Progenitor cell of endocrine pancreas (in vitro differentiated cells): ENCODE measurements around the gene IGSF9B. TPM values are rescaled to one million over a fixed set of nuclear protein-coding genes. Genes with fewer than 3 reads are reported as not detected.

Source experiments
- DNase-seq: peaks from one replicate; pipeline ENCODE4 v3.0.0; 2021; ENCODE audit warnings: low spot score; ENCODE audit not compliant: unreplicated experiment
- H3K27ac Mint-ChIP-seq: 2 replicates; pipeline ENCODE4 v1.8.0; 2021; ENCODE audit warnings: mild to moderate bottlenecking, moderate library complexity, mixed read lengths
- H3K27me3 Mint-ChIP-seq: 2 replicates; pipeline ENCODE4 v1.8.0; 2021; ENCODE audit warnings: mixed read lengths
- H3K36me3 Mint-ChIP-seq: 2 replicates; pipeline ENCODE4 v1.8.0; 2022; ENCODE audit warnings: mixed read lengths; ENCODE audit not compliant: insufficient read depth
- H3K4me1 Mint-ChIP-seq: 2 replicates; pipeline ENCODE4 v1.8.0; 2021; ENCODE audit warnings: low read depth, mixed read lengths
- H3K4me3 Mint-ChIP-seq: 2 replicates; pipeline ENCODE4 v1.8.0; 2021; ENCODE audit warnings: low read depth, mild to moderate bottlenecking, moderate library complexity, mixed read lengths
- H3K9me3 Mint-ChIP-seq: 2 replicates; pipeline ENCODE4 v1.8.0; 2021; ENCODE audit warnings: low read depth, mixed read lengths
- CTCF ChIP-seq: fragments of 200-600 bp; sonication (generic); IDR thresholded peaks from one replicate; pipeline ENCODE4 v1.5.0; 2021; ENCODE audit warnings: antibody characterized with exemption, mild to moderate bottlenecking; ENCODE audit not compliant: unreplicated experiment
- total RNA-seq: library from RNA; stranded (reverse); gene quantifications from 2 replicates; pipeline ENCODE4 v1.2.1, GENCODE V29; 2021

The IGSF9B gene
- total RNA-seq, 1 donor from 2014 or later = 7.8 TPM

- DNase-seq = no peak
- H3K4me1 Mint-ChIP-seq = no peaks in the 10 kb centered on the region
- H3K9me3 Mint-ChIP-seq = no peaks in the 10 kb centered on the region
- H3K27me3 Mint-ChIP-seq = no peaks in the 10 kb centered on the region
- H3K36me3 Mint-ChIP-seq = no peaks in the 10 kb centered on the region
- H3K27ac Mint-ChIP-seq = no peak overlapping the region
- H3K4me3 Mint-ChIP-seq = no peak overlapping the region
- TF ChIP-seq CTCF = no peak
Observed at GRCh38 chr11:133904818-133905515, 51.8 kb downstream of the IGSF9B start.

DNA sequence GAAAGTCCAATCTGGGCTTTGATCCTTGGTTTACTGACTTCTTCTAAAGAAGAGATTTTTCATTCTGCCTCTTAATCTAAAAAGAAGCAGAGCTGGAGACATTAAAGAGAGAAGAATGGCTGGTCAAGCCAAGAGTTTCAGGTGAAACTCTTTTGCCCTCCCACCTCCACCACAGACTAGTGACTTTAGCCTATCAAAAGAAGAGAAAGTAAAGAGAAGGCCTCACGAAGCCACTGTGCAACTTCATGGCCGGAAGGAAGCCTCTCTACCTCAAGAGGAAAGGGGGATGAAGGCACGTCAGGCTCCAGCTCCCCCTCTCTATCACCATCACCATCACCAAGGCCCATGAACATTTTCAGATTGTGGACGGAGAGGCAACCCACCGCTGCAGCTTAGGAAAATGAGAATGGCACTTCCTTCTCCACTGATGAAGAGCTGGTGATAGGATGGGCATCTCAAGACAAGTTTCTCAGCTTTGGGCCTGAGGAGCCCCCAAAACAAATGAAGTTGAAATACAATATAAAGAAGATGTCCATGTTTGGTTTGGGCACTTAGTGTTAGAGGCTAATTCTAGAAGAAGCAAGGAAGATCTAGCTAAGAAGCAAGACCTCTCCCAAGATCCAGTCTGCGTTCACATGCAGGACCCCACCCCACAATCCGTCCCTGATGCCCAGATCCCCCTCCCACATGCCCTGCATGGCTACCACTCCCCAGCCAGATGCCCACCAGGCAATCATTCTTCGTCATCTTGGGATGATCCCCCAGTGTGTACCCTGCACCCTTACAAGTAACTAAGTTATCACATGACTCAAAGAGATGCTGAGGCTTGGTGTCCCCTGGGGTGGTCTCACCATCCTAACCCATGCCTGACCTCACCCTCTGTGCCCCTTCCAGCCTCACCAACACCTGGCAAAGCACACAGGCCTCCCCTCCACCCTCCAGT lies 52.6 kb downstream of the IGSF9B start:
- no peak overlapping the region for H3K4me3 Mint-ChIP-seq
- H3K36me3 Mint-ChIP-seq = no peaks in the 10 kb centered on the region
- no peaks in the 10 kb centered on the region for H3K4me1 Mint-ChIP-seq
- no peak for DNase-seq
- no peaks in the 10 kb centered on the region for H3K9me3 Mint-ChIP-seq
- H3K27ac Mint-ChIP-seq = no peak overlapping the region
- no peak for TF ChIP-seq CTCF
- no peaks in the 10 kb centered on the region for H3K27me3 Mint-ChIP-seq

DNA sequence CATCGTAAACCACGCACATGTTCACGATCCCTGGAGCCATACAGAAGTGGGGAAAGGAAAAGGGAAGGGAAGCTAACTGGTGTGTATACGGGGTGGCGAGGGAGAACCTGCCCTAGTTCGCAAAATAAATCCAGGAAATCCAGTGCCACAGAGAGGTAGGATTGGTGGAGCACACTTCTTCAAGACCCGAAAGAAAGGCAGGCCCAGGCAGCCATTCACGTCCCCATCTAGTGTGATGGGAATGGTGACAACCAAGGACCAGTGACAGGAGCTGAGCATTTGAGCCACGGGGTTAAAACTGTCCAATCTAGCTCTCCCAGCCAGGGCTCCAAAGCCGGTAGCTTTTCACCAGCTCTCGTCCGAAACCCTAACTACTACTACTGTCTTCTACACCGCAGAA lies 53.7 kb downstream of the IGSF9B start:
- no peaks in the 10 kb centered on the region for H3K36me3 Mint-ChIP-seq
- no peak for TF ChIP-seq CTCF
- no peak overlapping the region for H3K27ac Mint-ChIP-seq
- H3K27me3 Mint-ChIP-seq = no peaks in the 10 kb centered on the region
- DNase-seq = no peak
- no peaks in the 10 kb centered on the region for H3K4me1 Mint-ChIP-seq
- no peak overlapping the region for H3K4me3 Mint-ChIP-seq
- no peaks in the 10 kb centered on the region for H3K9me3 Mint-ChIP-seq

GRCh38 chr11:133902506-133902905 lies 54.3 kb downstream of the IGSF9B start:
- Mint-ChIP-seq H3K27ac (no peak overlapping the region), H3K9me3 (no peaks in the 10 kb centered on the region), H3K4me1 (no peaks in the 10 kb centered on the region), H3K4me3 (no peak overlapping the region), H3K27me3 (no peaks in the 10 kb centered on the region), H3K36me3 (no peaks in the 10 kb centered on the region)
- TF ChIP-seq CTCF = no peak
- DNase-seq = no peak

- no peak for TF ChIP-seq CTCF
- no peak for DNase-seq
- Mint-ChIP-seq H3K36me3 (no peaks in the 10 kb centered on the region), H3K4me3 (no peak overlapping the region), H3K27me3 (no peaks in the 10 kb centered on the region), H3K9me3 (no peaks in the 10 kb centered on the region), H3K4me1 (no peaks in the 10 kb centered on the region), H3K27ac (no peak overlapping the region)
Observed at GRCh38 chr11:133901999-133902398, 54.8 kb downstream of the IGSF9B start.
